ENCODE measurements around the gene MRPL47.

The MRPL47 gene

GRCh38 chr3:179591313-179591712 lies 13.1 kb downstream of the MRPL47 start:
- DNase-seq (ENCODE audit: low spot score), result no peak

- no peak for DNase-seq (ENCODE audit: low spot score)
These were observed 13.8 kb downstream of the MRPL47 start for GRCh38 chr3:179590669-179591068.

GRCh38 chr3:179589143-179589542 lies 15.3 kb downstream of the MRPL47 start:
- DNase-seq (ENCODE audit: low spot score), result no peak

GRCh38 chr3:179580992-179581391 lies 23.4 kb downstream of the MRPL47 start:
- DNase-seq (ENCODE audit: low spot score), result no peak

- no peak for DNase-seq (ENCODE audit: low spot score)
These were observed 38.9 kb downstream of the MRPL47 start for GRCh38 chr3:179565496-179565895.

- peak; percentile 87 for DNase-seq (ENCODE audit: low spot score)
These were observed 41.1 kb downstream of the MRPL47 start for GRCh38 chr3:179563271-179563783.

- peak; percentile 99 for DNase-seq (ENCODE audit: low spot score)
These were observed 41.7 kb downstream of the MRPL47 start, which contains the start of gene ACTL6A for GRCh38 chr3:179562591-179563270. Gene ACTL6A (plus strand): TSS chr3:179562926. CDS start chr3:179563093, 167 bp downstream.

- no peak for DNase-seq (ENCODE audit: low spot score)
These were observed 43.6 kb downstream of the MRPL47 start for GRCh38 chr3:179560791-179561190.

- DNase-seq (ENCODE audit: low spot score), result peak; percentile 78
These were observed 45.6 kb downstream of the MRPL47 start for GRCh38 chr3:179558742-179559364.

GRCh38 chr3:179551349-179552105 lies 52.9 kb downstream of the MRPL47 start:
- DNase-seq (ENCODE audit: low spot score), result no peak

GRCh38 chr3:179546814-179547241 lies 57.6 kb downstream of the MRPL47 start:
- no peak for DNase-seq (ENCODE audit: low spot score)

GRCh38 chr3:179544981-179545645 lies 59.3 kb downstream of the MRPL47 start:
- DNase-seq (ENCODE audit: low spot score), result peak; percentile 25

- no peak for DNase-seq (ENCODE audit: low spot score)
These were observed 62.1 kb downstream of the MRPL47 start for GRCh38 chr3:179542375-179542774.

GRCh38 chr3:179541596-179541995 lies 62.8 kb downstream of the MRPL47 start:
- no peak for DNase-seq (ENCODE audit: low spot score)

- DNase-seq (ENCODE audit: low spot score), result no peak
These were observed 63.3 kb downstream of the MRPL47 start for GRCh38 chr3:179541094-179541493.
